MM.1S (cell line): ENCODE results near the gene LRRC61.
"Not testable (repeated sequence)": the region's sequence is repeated elsewhere in the genome, so short reads cannot be mapped to it uniquely, and the experiment has no call there.

Source experiments
- DNase-seq: peaks from one replicate; pipeline ENCODE4 v3.0.0-alpha.2; 2015
- H2AFZ ChIP-seq: fragments of 300-600 bp; sonication (generic); 2 replicates; pipeline ENCODE4 v1.6.0; 2016; ENCODE audit warnings: antibody characterized with exemption, low read length
- H3F3A ChIP-seq: fragments of 300-600 bp; sonication (generic); 2 replicates; pipeline ENCODE4 v1.6.1; 2016; ENCODE audit warnings: mild to moderate bottlenecking, antibody characterized with exemption, low read length, moderate library complexity, mixed read lengths; ENCODE audit not compliant: insufficient read depth
- H3K27ac ChIP-seq: fragments of 300-600 bp; sonication (generic); 2 replicates; pipeline ENCODE4 v1.5.1; 2016; ENCODE audit warnings: mild to moderate bottlenecking, low read length
- H3K27me3 ChIP-seq: fragments of 300-600 bp; sonication (generic); replicated peaks from 2 replicates; pipeline ENCODE4 v1.6.0; 2016; ENCODE audit warnings: low read length; ENCODE audit not compliant: insufficient read depth
- H3K36me3 ChIP-seq: fragments of 300-600 bp; sonication (generic); replicated peaks from 2 replicates; pipeline ENCODE4 v1.6.1; 2016; ENCODE audit warnings: mild to moderate bottlenecking, low read length, mixed read lengths; ENCODE audit not compliant: insufficient read depth
- H3K4me1 ChIP-seq: fragments of 300-600 bp; sonication (generic); 2 replicates; pipeline ENCODE4 v1.6.1; 2016; ENCODE audit warnings: low read length, mixed read lengths
- H3K4me2 ChIP-seq: fragments of 300-600 bp; sonication (generic); 2 replicates; pipeline ENCODE4 v1.6.0; 2016; ENCODE audit warnings: low read depth, low read length
- H3K4me3 ChIP-seq: fragments of 300-600 bp; sonication (generic); 2 replicates; pipeline ENCODE4 v1.5.1; 2016; ENCODE audit warnings: low read length, mixed read lengths
- H3K79me2 ChIP-seq: fragments of 300-600 bp; sonication (generic); 2 replicates; pipeline ENCODE4 v1.6.1; 2016; ENCODE audit warnings: mixed run types, low read length, mixed read lengths
- H3K9ac ChIP-seq: fragments of 300-600 bp; sonication (generic); 2 replicates; pipeline ENCODE4 v1.6.1; 2016; ENCODE audit warnings: low read length, mixed read lengths
- H3K9me2 ChIP-seq: fragments of 300-600 bp; sonication (generic); replicated peaks from 2 replicates; pipeline ENCODE4 v1.6.1; 2016; ENCODE audit warnings: mild to moderate bottlenecking, low read length, mixed read lengths; ENCODE audit not compliant: insufficient read depth
- H3K9me3 ChIP-seq: fragments of 300-600 bp; sonication (generic); replicated peaks from 2 replicates; pipeline ENCODE4 v1.6.1; 2016; ENCODE audit warnings: mild to moderate bottlenecking, low read length, mixed read lengths; ENCODE audit not compliant: insufficient read depth
- H4K20me1 ChIP-seq: fragments of 300-600 bp; sonication (generic); 2 replicates; pipeline ENCODE4 v1.6.1; 2016; ENCODE audit warnings: mild to moderate bottlenecking, low read length, moderate library complexity, mixed read lengths; ENCODE audit not compliant: insufficient read depth
- CTCF ChIP-seq: fragments of 300-600 bp; sonication (generic); IDR thresholded peaks from 2 replicates; pipeline ENCODE4 v1.5.1; 2016; ENCODE audit warnings: antibody characterized with exemption, low read length, mixed read lengths
- EZH2 ChIP-seq: fragments of 300-600 bp; sonication (generic); optimal IDR thresholded peaks from 2 replicates; pipeline ENCODE3; 2017; ENCODE audit warnings: low read depth, mild to moderate bottlenecking, antibody characterized with exemption, low read length, mixed read lengths

Gene LRRC61

GRCh38 chr7:150322833-150323681 is at the start of gene LRRC61, which contains the start of gene ACTR3C:
Gene LRRC61 (plus strand): TSS chr7:150323355. CDS start chr7:150336862, 13,507 bp downstream.
Gene ACTR3C (minus strand): TSS chr7:150323545. CDS start chr7:150295296, 28,249 bp downstream.
- H3K79me2 ChIP-seq: peaks cover 43% of the 10 kb centered on the region
- TF ChIP-seq EZH2: no peak
- peak; percentile 46 for TF ChIP-seq CTCF
- peak; percentile 86 for DNase-seq

GRCh38 chr7:150276132-150276695 is 46.9 kb upstream of the LRRC61 start:
- H3F3A ChIP-seq, H3K27ac ChIP-seq, H3K4me1 ChIP-seq, H3K27me3 ChIP-seq, H3K9ac ChIP-seq, H3K9me2 ChIP-seq, H3K4me2 ChIP-seq, H3K9me3 ChIP-seq, H3K36me3 ChIP-seq, H4K20me1 ChIP-seq, H2AFZ ChIP-seq, H3K4me3 ChIP-seq, H3K79me2 ChIP-seq: not testable (repeated sequence)
- TF ChIP-seq CTCF: peak; percentile 57
- DNase-seq: peak; percentile 48

More at GRCh38 chr7:150322833-150323681, at the start of gene LRRC61, which contains the start of gene ACTR3C:
- Histone ChIP-seq H4K20me1 (no peaks in the 10 kb centered on the region), H3K9ac (peak within 1 kb of the TSS; percentile 88), H3K27me3 (no peaks in the 10 kb centered on the region), H3K27ac (peak within 1 kb of the TSS; percentile 57; the same call in 1 of the 2 replicates), H3K9me3 (no peaks in the 10 kb centered on the region), H3K4me2 (peak within 1 kb of the TSS; percentile 80), H3K36me3 (no peaks in the 10 kb centered on the region), H3K4me1 (peaks cover 30% of the 10 kb centered on the region), H3K9me2 (no peaks in the 10 kb centered on the region), H3F3A (peaks cover 14% of the 10 kb centered on the region), H3K4me3 (peak within 1 kb of the TSS; percentile 78), H2AFZ (peak within 1 kb of the TSS; percentile 64)

GRCh38 chr7:150278383-150278782 is 44.8 kb upstream of the LRRC61 start:
- not testable (repeated sequence) for H2AFZ ChIP-seq, H3K79me2 ChIP-seq, H3K4me3 ChIP-seq, DNase-seq, H3K9ac ChIP-seq, H3K9me2 ChIP-seq, H3K4me2 ChIP-seq, H3K36me3 ChIP-seq, H3K4me1 ChIP-seq, H3F3A ChIP-seq, H3K27me3 ChIP-seq, H4K20me1 ChIP-seq, H3K9me3 ChIP-seq, H3K27ac ChIP-seq

GRCh38 chr7:150281681-150282403 is 41.3 kb upstream of the LRRC61 start:
- DNase-seq, H3K4me1 ChIP-seq, H3K9me2 ChIP-seq, H2AFZ ChIP-seq, H3K4me3 ChIP-seq, H3K27me3 ChIP-seq, H3K79me2 ChIP-seq, H3K9me3 ChIP-seq, H4K20me1 ChIP-seq, H3K4me2 ChIP-seq, H3K27ac ChIP-seq, H3K36me3 ChIP-seq, H3F3A ChIP-seq, H3K9ac ChIP-seq: not testable (repeated sequence)

GRCh38 chr7:150283111-150283510 is 40.0 kb upstream of the LRRC61 start:
- H3K4me3 ChIP-seq, H3K27me3 ChIP-seq, DNase-seq, H3F3A ChIP-seq, H3K9me3 ChIP-seq, H3K4me2 ChIP-seq, H3K9ac ChIP-seq, H3K36me3 ChIP-seq, H3K79me2 ChIP-seq, H4K20me1 ChIP-seq, H3K27ac ChIP-seq, H3K9me2 ChIP-seq, H3K4me1 ChIP-seq, H2AFZ ChIP-seq: not testable (repeated sequence)

GRCh38 chr7:150283608-150284007 is 39.5 kb upstream of the LRRC61 start:
- not testable (repeated sequence) for H3K27ac ChIP-seq, H3K36me3 ChIP-seq, H3K79me2 ChIP-seq, H3K4me1 ChIP-seq, H3K4me2 ChIP-seq, H3K9ac ChIP-seq, H3K27me3 ChIP-seq, H3F3A ChIP-seq, H4K20me1 ChIP-seq, H3K4me3 ChIP-seq, H2AFZ ChIP-seq, DNase-seq, H3K9me2 ChIP-seq, H3K9me3 ChIP-seq
